GM23338 (cell line): ENCODE data around the gene EXOC4. TPM values are rescaled to one million over a fixed set of nuclear protein-coding genes. Genes with fewer than 3 reads are reported as not detected.

ENCODE experiments used
- ATAC-seq: fragments of 200-7000 bp; cut with Tn5 transposase; 3 replicates; pipeline ENCODE4 v1.9.1; 2020
- DNase-seq: peaks from one replicate; pipeline ENCODE4 v3.0.0-alpha.2; 2015; ENCODE audit warnings: low spot score
- H2AFZ ChIP-seq: fragments of 200-600 bp; sonication (generic); 2 replicates; pipeline ENCODE4 v1.8.0; 2016; ENCODE audit warnings: antibody characterized with exemption, mild to moderate bottlenecking, moderate library complexity
- H3F3A ChIP-seq: fragments of 200-600 bp; sonication (generic); replicated peaks from 2 replicates; pipeline ENCODE4 v1.8.0; 2017; ENCODE audit warnings: antibody characterized with exemption, mixed run types, low read depth
- H3K27ac ChIP-seq: fragments of 200-600 bp; sonication (generic); 2 replicates; pipeline ENCODE4 v1.6.1; 2016; ENCODE audit warnings: low read depth
- H3K27me3 ChIP-seq: fragments of 200-600 bp; sonication (generic); 2 replicates; pipeline ENCODE4 v1.8.0; 2016; ENCODE audit warnings: mild to moderate bottlenecking, mixed run types, moderate library complexity; ENCODE audit not compliant: insufficient read depth
- H3K36me3 ChIP-seq: fragments of 200-600 bp; sonication (generic); 2 replicates; pipeline ENCODE4 v1.8.0; 2016; ENCODE audit warnings: mild to moderate bottlenecking; ENCODE audit not compliant: insufficient read depth
- H3K4me1 ChIP-seq: fragments of 200-600 bp; sonication (generic); 2 replicates; pipeline ENCODE4 v1.8.0; 2016; ENCODE audit warnings: mild to moderate bottlenecking, moderate library complexity; ENCODE audit not compliant: insufficient read depth
- H3K4me2 ChIP-seq: fragments of 200-600 bp; sonication (generic); 2 replicates; pipeline ENCODE4 v1.7.1; 2017; ENCODE audit warnings: mixed run types
- H3K4me3 ChIP-seq: fragments of 200-600 bp; sonication (generic); 2 replicates; pipeline ENCODE4 v1.6.1; 2016; ENCODE audit warnings: mixed run types
- H3K79me2 ChIP-seq: fragments of 200-600 bp; sonication (generic); replicated peaks from 2 replicates; pipeline ENCODE4 v1.8.0; 2017; ENCODE audit warnings: mild to moderate bottlenecking; ENCODE audit not compliant: insufficient read depth
- H3K9me2 ChIP-seq: fragments of 200-600 bp; sonication (generic); 2 replicates; pipeline ENCODE4 v1.8.0; 2017; ENCODE audit not compliant: insufficient read depth
- H4K20me1 ChIP-seq: fragments of 200-600 bp; sonication (generic); replicated peaks from 2 replicates; pipeline ENCODE4 v1.8.0; 2017; ENCODE audit warnings: mild to moderate bottlenecking; ENCODE audit not compliant: insufficient read depth
- H3K27ac Mint-ChIP-seq: 2 replicates; pipeline ENCODE4 v1.8.0; 2020; ENCODE audit warnings: inconsistent platforms, mild to moderate bottlenecking, moderate library complexity, mixed read lengths
- H3K27me3 Mint-ChIP-seq: 3 replicates; pipeline ENCODE4 v1.8.0; 2022; ENCODE audit warnings: low read depth, mild to moderate bottlenecking, moderate library complexity, mixed read lengths, inconsistent platforms; ENCODE audit not compliant: insufficient read depth, poor library complexity
- H3K36me3 Mint-ChIP-seq: 3 replicates; pipeline ENCODE4 v1.8.0; 2021; ENCODE audit warnings: low read depth, mild to moderate bottlenecking, inconsistent platforms, moderate library complexity, mixed read lengths
- H3K4me1 Mint-ChIP-seq: 3 replicates; pipeline ENCODE4 v1.8.0; 2020; ENCODE audit warnings: mild to moderate bottlenecking, inconsistent platforms, mixed read lengths
- H3K4me3 Mint-ChIP-seq: 3 replicates; pipeline ENCODE4 v1.8.0; 2021; ENCODE audit warnings: moderate library complexity, mild to moderate bottlenecking, inconsistent platforms, mixed read lengths
- H3K9me3 Mint-ChIP-seq: 3 replicates; pipeline ENCODE4 v1.8.0; 2020; ENCODE audit warnings: moderate library complexity, mild to moderate bottlenecking, inconsistent platforms, mixed read lengths
- CREB1 ChIP-seq: fragments of 250-450 bp; sonication (Bioruptor Pico); IDR thresholded peaks from 2 replicates; pipeline ENCODE4 v1.5.0; 2020; ENCODE audit warnings: low read depth, mild to moderate bottlenecking, moderate library complexity
- CTCF ChIP-seq, 2 experiments: fragments of 200-600 bp in 1 of 2; sonication (generic) in 1 of 2; conservative IDR thresholded peaks; 2 replicates each; pipeline versions ENCODE4 v1.5.1 to v1.6.1; 2016 to 2017; ENCODE audit warnings: antibody characterized with exemption in 2 of 2, low read depth in 2 of 2, mild to moderate bottlenecking in 2 of 2, moderate library complexity in 1 of 2
- ETS1 ChIP-seq: IDR thresholded peaks from 2 replicates; pipeline ENCODE4 v1.6.1; 2016; ENCODE audit warnings: antibody characterized with exemption
- EZH2 ChIP-seq: fragments of 200-600 bp; sonication (generic); IDR thresholded peaks from one replicate; pipeline ENCODE4 v1.8.0; 2017; ENCODE audit warnings: antibody characterized with exemption, mild to moderate bottlenecking, low read depth; ENCODE audit not compliant: unreplicated experiment
- EZH2phosphoT487 ChIP-seq: fragments of 200-600 bp; sonication (generic); IDR thresholded peaks from one replicate; pipeline ENCODE4 v1.8.1; 2018; ENCODE audit warnings: antibody characterized with exemption; ENCODE audit not compliant: unreplicated experiment
- POLR2AphosphoS5 ChIP-seq: IDR thresholded peaks from 2 replicates; pipeline ENCODE4 v1.6.1; 2016; ENCODE audit warnings: antibody characterized with exemption, low read depth
- ZNF114 ChIP-seq: fragments of 250-450 bp; sonication (Bioruptor Pico); IDR thresholded peaks from 2 replicates; pipeline ENCODE4 v1.5.0; 2020; ENCODE audit warnings: mild to moderate bottlenecking, moderate library complexity
- ZNF331 ChIP-seq: fragments of 250-450 bp; sonication (Bioruptor Pico); IDR thresholded peaks from 2 replicates; pipeline ENCODE4 v1.5.0; 2020; ENCODE audit warnings: low read depth, mild to moderate bottlenecking, moderate library complexity
- ZNF462 ChIP-seq: fragments of 250-450 bp; sonication (Bioruptor Pico); IDR thresholded peaks from 2 replicates; pipeline ENCODE4 v1.5.0; 2020; ENCODE audit warnings: mild to moderate bottlenecking, moderate library complexity
- polyA plus RNA-seq: library from polyadenylated mRNA; unstranded; fragments of >200 nt; fragmentation: Nextera tagmentation; extraction: Ambion mirVana; gene quantifications from 2 replicates; pipeline ENCODE4 v1.2.1, GENCODE V29; 2016
- total RNA-seq: library from RNA; depleted of rRNA; stranded (reverse); fragments of >200 nt; shearing (Covaris generic); gene quantifications from 2 replicates; pipeline ENCODE4 v1.2.3, GENCODE V29; 2014

EXOC4 gene
- total and polyA plus RNA-seq, 2 experiments from 2014 or later: 37.5 to 52.7 TPM

- ATAC-seq (peak; percentile 70), DNase-seq (peak; percentile 65)
- Histone ChIP-seq H3F3A (no peaks in the 10 kb centered on the region), H3K4me1 (peaks cover 52% of the 10 kb centered on the region), H3K27ac (peak overlapping the region; percentile 7; the same call in 1 of the 2 replicates), H3K36me3 (no peaks in the 10 kb centered on the region), H4K20me1 (no peaks in the 10 kb centered on the region), H3K79me2 (no peaks in the 10 kb centered on the region), H2AFZ (no peak overlapping the region), H3K27me3 (no peaks in the 10 kb centered on the region), H3K4me3 (peak overlapping the region; percentile 12; the same call in 1 of the 2 replicates), H3K4me2 (peak overlapping the region; percentile 61), H3K9me2 (no peaks in the 10 kb centered on the region)
- Mint-ChIP-seq H3K36me3 (no peaks in the 10 kb centered on the region; the same call in 2 of the 3 replicates), H3K4me3 (peak overlapping the region; percentile 2; the same call in 1 of the 3 replicates), H3K27me3 (no peaks in the 10 kb centered on the region), H3K9me3 (no peaks in the 10 kb centered on the region), H3K4me1 (peaks cover 47% of the 10 kb centered on the region), H3K27ac (peak overlapping the region; percentile 80)
- TF ChIP-seq CTCF (conservative IDR thresholded peaks at IDR 0.05; ENCODE audit: low read depth in 2 of 2) (no peak), ZNF331 (CRISPR knock-in tag) (no peak), EZH2 (no peak), POLR2AphosphoS5 (no peak), CREB1 (CRISPR knock-in tag) (no peak), ETS1 (no peak), ZNF114 (CRISPR knock-in tag) (no peak), EZH2phosphoT487 (no peak)
Observed at GRCh38 chr7:133934262-133934976, 681.5 kb downstream of the EXOC4 start.

- H3K4me1 Mint-ChIP-seq: peaks cover 53% of the 10 kb centered on the region
Observed at GRCh38 chr7:133934977-133935330, 682.1 kb downstream of the EXOC4 start.

More at GRCh38 chr7:133934977-133935330, 682.1 kb downstream of the EXOC4 start:
- Mint-ChIP-seq H3K27me3 (no peaks in the 10 kb centered on the region), H3K27ac (peak overlapping the region; percentile 26), H3K36me3 (no peaks in the 10 kb centered on the region; the same call in 2 of the 3 replicates), H3K9me3 (no peaks in the 10 kb centered on the region), H3K4me3 (no peak overlapping the region)
- 0 out of 2 replicates have a peak overlapping the region, but pooled peaks have one; percentile 1 for H3K27ac ChIP-seq
- H2AFZ ChIP-seq: no peak overlapping the region
- H3F3A ChIP-seq: no peaks in the 10 kb centered on the region
- no peaks in the 10 kb centered on the region for H3K36me3 ChIP-seq
- TF ChIP-seq ZNF462 (CRISPR knock-in tag) (0 out of 2 replicates have a peak, but pooled peaks have one; percentile 27), POLR2AphosphoS5 (no peak)
- peak overlapping the region; percentile 12; the same call in 1 of the 2 replicates for H3K4me3 ChIP-seq
- peak overlapping the region; percentile 61 for H3K4me2 ChIP-seq
- no peaks in the 10 kb centered on the region for H3K27me3 ChIP-seq
- H3K9me2 ChIP-seq: no peaks in the 10 kb centered on the region
- DNase-seq (no peak), ATAC-seq (0 out of 3 replicates have a peak, but pooled peaks have one; percentile 16)
- peaks cover 57% of the 10 kb centered on the region for H3K4me1 ChIP-seq
- H3K79me2 ChIP-seq: no peaks in the 10 kb centered on the region
- no peaks in the 10 kb centered on the region for H4K20me1 ChIP-seq
